KMS-11 (cell line): ENCODE measurements around the gene CD59.

Experiments
- H2AFZ ChIP-seq: fragments of 200-600 bp; sonication (generic); 2 replicates; pipeline ENCODE4 v1.6.1; 2016; ENCODE audit warnings: antibody characterized with exemption, mixed run types, low read depth
- H3K27ac ChIP-seq: fragments of 200-600 bp; sonication (generic); 2 replicates; pipeline ENCODE4 v1.6.1; 2016; ENCODE audit warnings: mild to moderate bottlenecking, mixed run types
- H3K27me3 ChIP-seq: fragments of 200-600 bp; sonication (generic); 2 replicates; pipeline ENCODE4 v1.6.1; 2017; ENCODE audit warnings: mild to moderate bottlenecking, low read depth, mixed run types, moderate library complexity; ENCODE audit not compliant: insufficient read depth
- H3K36me3 ChIP-seq: fragments of 200-600 bp; sonication (generic); 2 replicates; pipeline ENCODE4 v1.6.1; 2017; ENCODE audit warnings: mild to moderate bottlenecking, mixed run types; ENCODE audit not compliant: insufficient read depth
- H3K4me1 ChIP-seq: fragments of 200-600 bp; sonication (generic); 2 replicates; pipeline ENCODE4 v1.6.1; 2016; ENCODE audit warnings: mild to moderate bottlenecking, low read depth, mixed run types; ENCODE audit not compliant: poor library complexity, severe bottlenecking
- H3K4me2 ChIP-seq: fragments of 200-600 bp; sonication (generic); 2 replicates; pipeline ENCODE4 v1.7.0; 2016; ENCODE audit warnings: mild to moderate bottlenecking, mixed run types
- H3K4me3 ChIP-seq: fragments of 200-600 bp; sonication (generic); IDR thresholded peaks from 2 replicates; pipeline ENCODE4 v1.6.1; 2017; ENCODE audit warnings: low read depth, low read length, mixed read lengths; ENCODE audit not compliant: insufficient read depth
- H3K79me2 ChIP-seq: fragments of 200-600 bp; sonication (generic); 2 replicates; pipeline ENCODE4 v1.6.1; 2016; ENCODE audit warnings: low read depth, mixed run types; ENCODE audit not compliant: insufficient read depth
- H3K9ac ChIP-seq: fragments of 200-600 bp; sonication (generic); 2 replicates; pipeline ENCODE4 v1.6.1; 2016; ENCODE audit warnings: mild to moderate bottlenecking, mixed run types
- H4K20me1 ChIP-seq: fragments of 200-600 bp; sonication (generic); 2 replicates; pipeline ENCODE4 v1.6.1; 2016; ENCODE audit warnings: mild to moderate bottlenecking, mixed run types; ENCODE audit not compliant: insufficient read depth
- CTCF ChIP-seq: fragments of 200-600 bp; sonication (generic); conservative IDR thresholded peaks from 2 replicates; pipeline ENCODE4 v1.6.1; 2017; ENCODE audit warnings: low read depth, mild to moderate bottlenecking, antibody characterized with exemption, low read length, moderate library complexity, mixed read lengths

Gene CD59

DNA sequence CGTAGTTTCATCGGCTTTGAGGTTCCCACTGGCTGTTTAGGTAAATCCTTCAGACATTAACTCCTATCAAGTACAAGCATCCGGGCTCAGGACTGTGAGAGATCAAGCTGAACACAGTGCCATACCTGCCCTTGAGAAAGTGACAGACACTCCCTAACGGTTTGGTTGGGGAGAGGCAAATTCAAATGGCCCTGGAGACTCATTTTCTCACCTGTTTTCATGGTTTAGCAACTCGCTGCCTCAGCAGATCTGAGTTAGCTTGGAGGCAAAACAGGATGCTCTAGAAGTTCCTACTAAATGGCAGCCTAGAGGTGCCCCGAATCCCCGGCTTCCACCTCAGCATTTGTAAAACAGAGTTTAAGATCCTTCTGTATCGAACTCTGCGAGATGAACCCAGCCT, 41.7 kb upstream of the CD59 start:
- Histone ChIP-seq H3K4me1 (peaks cover 37% of the 10 kb centered on the region), H3K36me3 (no peaks in the 10 kb centered on the region), H3K27ac (no peak overlapping the region), H3K9ac (no peak overlapping the region), H3K79me2 (peaks cover 9% of the 10 kb centered on the region; the same call in 1 of the 2 replicates), H3K4me3 (no peak overlapping the region), H4K20me1 (no peaks in the 10 kb centered on the region), H3K4me2 (no peak overlapping the region; the same call in 1 of the 2 replicates), H2AFZ (peak overlapping the region; percentile 9; the same call in 1 of the 2 replicates), H3K27me3 (no peaks in the 10 kb centered on the region)
- TF ChIP-seq CTCF = no peak

DNA sequence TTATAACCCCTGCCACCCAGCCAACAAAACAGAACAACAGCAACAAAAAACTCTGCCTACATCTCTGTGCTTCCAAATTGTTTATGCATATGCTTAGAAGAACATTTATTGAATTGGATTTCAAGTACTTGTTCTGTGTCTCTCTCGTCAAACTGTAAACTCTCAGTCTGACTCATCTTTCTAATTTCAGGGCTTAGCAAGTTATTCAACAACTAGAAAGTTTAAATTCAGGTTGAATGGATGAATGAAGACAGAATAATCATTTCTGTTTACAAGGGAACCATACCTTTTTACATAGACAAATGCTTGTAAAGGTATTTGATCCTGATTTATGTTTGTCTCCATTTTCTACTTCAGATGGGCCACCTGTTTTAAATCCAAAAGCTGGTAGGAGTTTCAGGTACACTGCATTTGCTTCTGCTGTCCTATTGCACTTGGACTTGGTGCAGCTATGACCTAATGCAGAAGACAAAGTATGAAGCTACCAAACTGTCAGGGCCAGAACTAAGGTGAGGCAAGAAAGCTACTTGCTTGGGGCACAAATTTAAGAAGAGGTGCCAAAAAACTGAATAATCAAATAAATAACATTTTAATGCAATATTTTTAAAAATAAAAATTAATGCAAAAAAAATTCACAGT, 39.7 kb upstream of the CD59 start:
- no peak for TF ChIP-seq CTCF
- Histone ChIP-seq H3K27me3 (no peaks in the 10 kb centered on the region), H3K79me2 (peaks cover 22% of the 10 kb centered on the region; the same call in 1 of the 2 replicates), H3K4me1 (peaks cover 53% of the 10 kb centered on the region), H4K20me1 (no peaks in the 10 kb centered on the region), H3K4me2 (peak overlapping the region; percentile 98; the same call in 1 of the 2 replicates), H2AFZ (no peak overlapping the region), H3K36me3 (no peaks in the 10 kb centered on the region), H3K27ac (no peak overlapping the region), H3K9ac (no peak overlapping the region), H3K4me3 (no peak overlapping the region)

- peaks cover 53% of the 10 kb centered on the region for H3K4me1 ChIP-seq
- no peaks in the 10 kb centered on the region for H3K36me3 ChIP-seq
- no peaks in the 10 kb centered on the region for H4K20me1 ChIP-seq
- peak overlapping the region; percentile 98; the same call in 1 of the 2 replicates for H3K4me2 ChIP-seq
- TF ChIP-seq CTCF = no peak
- H3K4me3 ChIP-seq = no peak overlapping the region
- no peak overlapping the region for H3K27ac ChIP-seq
- H3K27me3 ChIP-seq = no peaks in the 10 kb centered on the region
- H2AFZ ChIP-seq = no peak overlapping the region
- peaks cover 24% of the 10 kb centered on the region; the same call in 1 of the 2 replicates for H3K79me2 ChIP-seq
- H3K9ac ChIP-seq = no peak overlapping the region
Observed at GRCh38 chr11:33775467-33775807, 39.2 kb upstream of the CD59 start.

DNA sequence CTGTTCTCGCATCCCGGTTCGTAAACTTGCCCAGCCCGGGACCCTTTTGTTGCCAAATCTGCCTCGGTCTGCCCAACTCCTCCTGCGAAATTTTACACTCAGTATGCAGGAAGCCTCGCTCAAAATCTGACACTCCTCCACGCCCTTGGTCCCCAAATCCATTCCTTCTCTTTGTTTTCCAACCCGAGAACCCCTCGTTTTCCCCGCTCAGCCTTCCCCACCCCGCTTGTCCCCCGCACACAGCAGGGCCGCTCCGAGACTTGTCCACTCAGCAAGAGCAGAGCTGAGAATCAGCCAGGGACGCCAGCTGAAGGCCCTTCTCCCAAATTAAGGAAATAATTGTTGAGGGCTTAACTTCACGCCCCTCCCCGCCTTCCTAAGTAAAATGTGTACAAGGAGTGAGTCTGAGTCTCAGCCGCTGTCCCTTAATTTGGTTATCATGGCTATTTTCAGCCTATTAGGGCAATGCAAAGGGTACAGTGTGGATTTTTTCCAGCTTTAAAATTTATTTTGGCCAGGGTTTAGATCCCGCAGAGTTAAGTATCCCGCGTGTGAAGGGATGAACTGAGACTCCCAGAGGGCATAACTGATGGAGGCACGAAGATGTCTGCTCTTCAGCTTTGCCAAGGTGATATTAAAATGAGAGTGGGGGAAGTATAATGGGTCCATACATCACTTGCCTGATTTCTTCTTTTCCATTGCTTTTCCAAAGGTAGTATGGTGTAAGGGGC, 38.7 kb upstream of the CD59 start:
- Histone ChIP-seq H4K20me1 (no peaks in the 10 kb centered on the region), H2AFZ (peak overlapping the region; percentile 94), H3K27ac (no peak overlapping the region), H3K4me2 (peak overlapping the region; percentile 98), H3K4me1 (peaks cover 56% of the 10 kb centered on the region), H3K9ac (no peak overlapping the region; the same call in 1 of the 2 replicates), H3K27me3 (no peaks in the 10 kb centered on the region), H3K36me3 (no peaks in the 10 kb centered on the region), H3K4me3 (no peak overlapping the region), H3K79me2 (peaks cover 24% of the 10 kb centered on the region; the same call in 1 of the 2 replicates)
- TF ChIP-seq CTCF = no peak
